ENCODE data around the gene SMCR8. TPM values are rescaled to one million over a fixed set of nuclear protein-coding genes. Genes with fewer than 3 reads are reported as not detected.
"Not testable (repeated sequence)": the region's sequence is repeated elsewhere in the genome, so short reads cannot be mapped to it uniquely, and the experiment has no call there.

The SMCR8 gene
- total and polyA plus RNA-seq, 9 donors: 6.3 to 10.2 (median 8.9) TPM

GRCh38 chr17:18371455-18371854 is 56.4 kb downstream of the SMCR8 start:
- no peaks in the 10 kb centered on the region for H3K4me1 ChIP-seq (ENCODE audit: control insufficient read depth, insufficient read depth, low read length)
- 100% methylated on average over 4 of the region's 7 CpGs for WGBS (ENCODE audit: insufficient coverage)
- no peak for DNase-seq

GRCh38 chr17:18373181-18373580 is 58.1 kb downstream of the SMCR8 start:
- H3K27me3 ChIP-seq (ENCODE audit: control insufficient read depth, insufficient read depth, low read length); DNase-seq; H3K4me3 ChIP-seq (ENCODE audit: low read length); H3K27ac ChIP-seq (ENCODE audit: low read length); H3K9me3 ChIP-seq (replicated peaks; ENCODE audit: control insufficient read depth, low read depth, low read length); H3K36me3 ChIP-seq (ENCODE audit: control insufficient read depth, insufficient read depth, low read length); H3K4me1 ChIP-seq (ENCODE audit: control insufficient read depth, insufficient read depth, low read length): not testable (repeated sequence)
- no CpG with 5 or more reads among the region's 6 CpGs for WGBS (ENCODE audit: insufficient coverage)

More at GRCh38 chr17:18371455-18371854, 56.4 kb downstream of the SMCR8 start:
- no peak overlapping the region for H3K4me3 ChIP-seq (ENCODE audit: low read length)
- H3K36me3 ChIP-seq (ENCODE audit: control insufficient read depth, insufficient read depth, low read length): no peaks in the 10 kb centered on the region
- H3K27me3 ChIP-seq (ENCODE audit: control insufficient read depth, insufficient read depth, low read length): peaks cover 2% of the 10 kb centered on the region
- peaks cover 4% of the 10 kb centered on the region for H3K9me3 ChIP-seq (replicated peaks; ENCODE audit: control insufficient read depth, low read depth, low read length)
- H3K27ac ChIP-seq (ENCODE audit: low read length): no peak overlapping the region

- DNase-seq: no peak
- Histone ChIP-seq H3K4me1 (ENCODE audit: control insufficient read depth, insufficient read depth, low read length) (no peaks in the 10 kb centered on the region), H3K4me3 (ENCODE audit: low read length) (no peak overlapping the region), H3K9me3 (replicated peaks; ENCODE audit: control insufficient read depth, low read depth, low read length) (peaks cover 4% of the 10 kb centered on the region), H3K36me3 (ENCODE audit: control insufficient read depth, insufficient read depth, low read length) (no peaks in the 10 kb centered on the region), H3K27ac (ENCODE audit: low read length) (no peak overlapping the region), H3K27me3 (ENCODE audit: control insufficient read depth, insufficient read depth, low read length) (peaks cover 2% of the 10 kb centered on the region)
- 70% methylated on average over 2 of the region's 7 CpGs for WGBS (ENCODE audit: insufficient coverage)
Measured at GRCh38 chr17:18374216-18374615, 59.1 kb downstream of the SMCR8 start.

Other genes with a start within 250 kb of the SMCR8 start
- gene DRG2, start 227.3 kb upstream of the SMCR8 start, total RNA-seq: 29.6 TPM
- 10 to 100 TPM; 22.9 to 30.7 (median 25.8) TPM for gene DRG2, start 227.3 kb upstream of the SMCR8 start, polyA plus RNA-seq (ENCODE audit: insufficient read depth in 1 of 8, insufficient read length in 8 of 8, low replicate concordance in 1 of 8)
- 0.58 TPM for gene MYO15A, start 206.5 kb upstream of the SMCR8 start, total RNA-seq
- gene MYO15A, start 206.5 kb upstream of the SMCR8 start, polyA plus RNA-seq (ENCODE audit: insufficient read depth in 1 of 8, insufficient read length in 8 of 8, low replicate concordance in 1 of 8): 1 to 10 TPM in 5 of 8 donors, under 1 TPM in 3; 0.75 to 1.8 (median 1.3) TPM
- gene ALKBH5, start 131.5 kb upstream of the SMCR8 start, total RNA-seq: 56.5 TPM
- 10 to 100 TPM; 60.8 to 72.3 (median 67.4) TPM for gene ALKBH5, start 131.5 kb upstream of the SMCR8 start, polyA plus RNA-seq (ENCODE audit: insufficient read depth in 1 of 8, insufficient read length in 8 of 8, low replicate concordance in 1 of 8)
- gene LLGL1, start 89.7 kb upstream of the SMCR8 start, total RNA-seq: 18.3 TPM
- gene LLGL1, start 89.7 kb upstream of the SMCR8 start, polyA plus RNA-seq (ENCODE audit: insufficient read depth in 1 of 8, insufficient read length in 8 of 8, low replicate concordance in 1 of 8): 10 to 100 TPM; 20.4 to 35.5 (median 29.0) TPM
- gene FLII, start 56.6 kb upstream of the SMCR8 start, total RNA-seq: 129 TPM
- 100 to 1,000 TPM; 147 to 181 (median 172) TPM for gene FLII, start 56.6 kb upstream of the SMCR8 start, polyA plus RNA-seq (ENCODE audit: insufficient read depth in 1 of 8, insufficient read length in 8 of 8, low replicate concordance in 1 of 8)
- 13.3 TPM for gene MIEF2, start 54.6 kb upstream of the SMCR8 start, total RNA-seq
- gene MIEF2, start 54.6 kb upstream of the SMCR8 start, polyA plus RNA-seq (ENCODE audit: insufficient read depth in 1 of 8, insufficient read length in 8 of 8, low replicate concordance in 1 of 8): 10 to 100 TPM; 12.0 to 15.5 (median 14.1) TPM
- gene TOP3A, start 299 bp upstream of the SMCR8 start, total RNA-seq: 26.1 TPM
- 10 to 100 TPM; 22.4 to 34.4 (median 28.2) TPM for gene TOP3A, start 299 bp upstream of the SMCR8 start, polyA plus RNA-seq (ENCODE audit: insufficient read depth in 1 of 8, insufficient read length in 8 of 8, low replicate concordance in 1 of 8)
- 11.3 TPM for gene SHMT1, start 48.3 kb downstream of the SMCR8 start, total RNA-seq
- 10 to 100 TPM in 6 of 8 donors, 1 to 10 TPM in 2; 7.0 to 14.1 (median 10.9) TPM for gene SHMT1, start 48.3 kb downstream of the SMCR8 start, polyA plus RNA-seq (ENCODE audit: insufficient read depth in 1 of 8, insufficient read length in 8 of 8, low replicate concordance in 1 of 8)
- gene EVPLL, start 62.5 kb downstream of the SMCR8 start, total RNA-seq: not detected
- under 1 TPM in 2 of 8 donors, not detected in 6; 0.23 to 0.25 TPM for gene EVPLL, start 62.5 kb downstream of the SMCR8 start, polyA plus RNA-seq (ENCODE audit: insufficient read depth in 1 of 8, insufficient read length in 8 of 8, low replicate concordance in 1 of 8)
- gene LGALS9C, start 161.5 kb downstream of the SMCR8 start, total RNA-seq: not detected
- gene LGALS9C, start 161.5 kb downstream of the SMCR8 start, polyA plus RNA-seq (ENCODE audit: insufficient read depth in 1 of 8, insufficient read length in 8 of 8, low replicate concordance in 1 of 8): under 1 TPM in 1 of 8 donors, not detected in 7; 0.26 TPM

Measured in muscle of leg (tissue), 11 donors.